GM10266 (cell line): ENCODE measurements around the gene BCO2.

ENCODE experiments used
- DNase-seq: peaks from one replicate; pipeline ENCODE4 v3.0.0; 2012; ENCODE audit errors: extremely low spot score
- TF ChIP-seq, protein P1 (sequence below): IDR thresholded peaks from 2 replicates; pipeline ENCODE4 v1.5.1; 2012; ENCODE audit warnings: mild to moderate bottlenecking, low read depth; ENCODE audit not compliant: control insufficient read depth, insufficient read depth; ENCODE audit errors: missing control alignments

Gene BCO2

DNA sequence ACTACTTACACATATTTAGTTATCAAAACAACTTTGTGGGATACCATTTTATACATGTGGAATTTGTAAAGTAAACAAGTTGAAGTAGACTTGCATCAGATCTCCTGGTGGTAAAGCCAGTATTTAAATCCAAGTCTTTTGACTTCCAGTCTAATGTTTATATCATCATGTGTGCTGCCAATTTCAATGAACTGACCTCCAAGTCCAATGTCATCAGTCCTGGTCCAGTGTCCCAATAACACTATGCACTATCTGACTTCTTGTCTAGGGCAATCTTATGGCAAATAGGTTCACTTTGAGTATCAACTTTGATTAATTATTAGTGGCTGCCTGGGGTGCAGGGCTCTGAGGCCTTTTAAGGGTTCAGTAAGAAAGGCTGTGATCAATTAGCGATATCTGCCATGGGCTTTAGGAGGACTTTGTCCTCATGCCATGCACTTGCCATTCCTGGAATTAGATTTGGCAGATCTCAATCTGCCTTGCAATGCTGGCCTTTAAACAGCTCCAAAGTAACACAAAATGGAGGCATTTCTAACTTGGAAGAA lies 41.3 kb downstream of the BCO2 start:
- DNase-seq, result no peak
- TF ChIP-seq, protein P1, sequence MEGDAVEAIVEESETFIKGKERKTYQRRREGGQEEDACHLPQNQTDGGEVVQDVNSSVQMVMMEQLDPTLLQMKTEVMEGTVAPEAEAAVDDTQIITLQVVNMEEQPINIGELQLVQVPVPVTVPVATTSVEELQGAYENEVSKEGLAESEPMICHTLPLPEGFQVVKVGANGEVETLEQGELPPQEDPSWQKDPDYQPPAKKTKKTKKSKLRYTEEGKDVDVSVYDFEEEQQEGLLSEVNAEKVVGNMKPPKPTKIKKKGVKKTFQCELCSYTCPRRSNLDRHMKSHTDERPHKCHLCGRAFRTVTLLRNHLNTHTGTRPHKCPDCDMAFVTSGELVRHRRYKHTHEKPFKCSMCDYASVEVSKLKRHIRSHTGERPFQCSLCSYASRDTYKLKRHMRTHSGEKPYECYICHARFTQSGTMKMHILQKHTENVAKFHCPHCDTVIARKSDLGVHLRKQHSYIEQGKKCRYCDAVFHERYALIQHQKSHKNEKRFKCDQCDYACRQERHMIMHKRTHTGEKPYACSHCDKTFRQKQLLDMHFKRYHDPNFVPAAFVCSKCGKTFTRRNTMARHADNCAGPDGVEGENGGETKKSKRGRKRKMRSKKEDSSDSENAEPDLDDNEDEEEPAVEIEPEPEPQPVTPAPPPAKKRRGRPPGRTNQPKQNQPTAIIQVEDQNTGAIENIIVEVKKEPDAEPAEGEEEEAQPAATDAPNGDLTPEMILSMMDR, result no peak

DNA sequence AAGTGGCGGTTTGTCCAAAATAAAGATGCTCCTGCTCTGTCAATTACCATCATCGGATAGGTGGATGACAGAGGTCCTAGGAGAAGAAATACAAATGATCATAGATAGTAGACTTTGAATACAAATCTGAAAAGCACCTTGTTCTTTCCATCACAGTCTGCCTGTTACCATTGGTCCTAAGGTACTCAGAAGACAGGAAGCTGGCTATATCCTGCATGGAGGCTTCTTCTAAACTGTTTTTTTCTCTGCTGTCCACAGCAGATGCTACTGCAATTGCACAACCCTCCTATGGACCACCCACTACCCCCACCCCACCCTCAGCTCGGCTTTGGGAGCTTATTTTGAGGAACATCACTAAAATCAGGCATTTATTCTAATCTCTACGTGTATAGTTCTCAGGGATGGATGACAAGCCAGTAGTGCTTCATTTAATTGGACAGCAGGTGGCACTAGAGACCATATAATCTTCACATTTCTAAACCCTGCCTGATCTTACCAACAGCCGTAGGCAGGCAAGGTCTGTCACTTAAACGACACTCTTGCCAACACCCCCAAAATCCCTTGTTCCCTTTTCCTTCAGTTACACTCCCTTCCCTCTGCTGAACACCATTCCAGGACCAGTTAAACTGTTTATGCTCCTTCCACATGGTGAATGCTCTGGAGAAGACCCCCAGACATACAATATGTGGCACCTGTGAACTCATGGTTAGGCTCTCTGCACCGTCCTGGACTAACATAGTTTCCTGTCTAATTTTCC lies 44.3 kb downstream of the BCO2 start:
- TF ChIP-seq, protein P1, result peak; percentile 87

DNA sequence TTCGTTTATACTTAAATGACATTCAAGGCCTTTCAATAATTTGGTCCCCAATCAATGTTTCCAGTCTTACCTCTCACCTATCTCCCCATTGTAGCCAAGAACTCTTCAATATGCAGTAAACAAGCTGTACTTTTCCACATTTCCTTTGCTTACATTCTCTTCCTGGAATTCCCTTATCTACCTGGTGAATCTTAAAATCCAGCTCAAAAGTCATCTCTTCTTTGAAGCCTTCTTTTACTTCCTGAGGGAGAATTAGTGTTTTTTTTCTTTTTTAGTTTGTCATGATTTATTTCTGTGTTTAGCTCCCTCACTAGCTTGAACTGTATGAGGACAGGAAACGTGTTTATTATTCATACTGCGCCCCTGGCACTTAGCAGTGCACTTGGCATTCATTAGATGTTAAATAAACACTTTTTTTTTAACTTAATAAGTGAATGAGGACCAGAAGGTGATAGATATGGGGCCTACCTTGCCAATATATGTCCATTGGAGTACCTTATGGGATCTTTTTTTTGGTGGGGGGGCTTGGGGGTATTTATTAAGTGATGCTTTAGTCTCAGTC lies 46.0 kb downstream of the BCO2 start:
- TF ChIP-seq, protein P1, result no peak
- no peak for DNase-seq

More for the DNA sequence above, 44.3 kb downstream of the BCO2 start:
- peak; percentile 72 for DNase-seq

DNA sequence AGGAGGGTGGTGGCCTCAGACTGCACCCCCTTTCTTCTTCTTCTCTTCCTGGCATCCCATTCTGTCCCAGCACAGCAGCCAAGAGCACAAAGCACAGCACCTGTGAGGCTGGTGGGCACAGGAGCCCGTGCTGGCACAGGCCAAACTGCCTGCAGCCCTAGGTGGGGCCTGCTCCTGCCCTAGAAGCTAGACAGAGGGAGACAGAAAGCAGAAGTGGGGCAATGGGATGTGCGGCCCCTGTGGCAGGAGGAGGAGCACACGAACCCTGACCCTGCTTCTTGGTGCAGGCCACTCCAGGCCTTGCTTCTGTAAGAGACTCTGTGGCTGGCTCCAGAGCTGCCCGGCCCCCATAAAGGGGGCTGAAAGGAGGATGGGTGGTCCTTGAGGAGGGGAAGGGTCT lies 47.0 kb downstream of the BCO2 start:
- DNase-seq, result no peak

DNA sequence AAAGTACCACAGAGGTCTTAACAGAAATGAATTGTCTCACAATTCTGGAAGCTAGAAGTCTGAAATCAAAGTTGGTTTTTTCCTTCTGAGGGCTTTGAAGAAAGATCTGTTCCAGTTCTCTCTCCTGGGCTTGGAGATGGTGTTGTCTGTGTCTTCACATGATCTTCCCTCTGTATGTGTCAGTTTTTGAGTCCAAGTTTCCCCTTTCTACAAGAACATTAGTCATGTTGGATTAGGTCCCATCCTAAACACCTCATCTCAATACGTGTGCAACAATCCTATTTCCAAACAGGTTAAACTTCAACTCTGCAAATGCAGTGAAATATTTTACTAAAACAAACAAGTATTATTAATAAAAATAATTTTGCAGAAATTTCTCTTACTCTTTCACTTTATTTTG lies 47.8 kb downstream of the BCO2 start:
- DNase-seq, result no peak
- TF ChIP-seq, protein P1, result no peak

More for the DNA sequence above, 47.0 kb downstream of the BCO2 start:
- TF ChIP-seq, protein P1, result no peak

DNA sequence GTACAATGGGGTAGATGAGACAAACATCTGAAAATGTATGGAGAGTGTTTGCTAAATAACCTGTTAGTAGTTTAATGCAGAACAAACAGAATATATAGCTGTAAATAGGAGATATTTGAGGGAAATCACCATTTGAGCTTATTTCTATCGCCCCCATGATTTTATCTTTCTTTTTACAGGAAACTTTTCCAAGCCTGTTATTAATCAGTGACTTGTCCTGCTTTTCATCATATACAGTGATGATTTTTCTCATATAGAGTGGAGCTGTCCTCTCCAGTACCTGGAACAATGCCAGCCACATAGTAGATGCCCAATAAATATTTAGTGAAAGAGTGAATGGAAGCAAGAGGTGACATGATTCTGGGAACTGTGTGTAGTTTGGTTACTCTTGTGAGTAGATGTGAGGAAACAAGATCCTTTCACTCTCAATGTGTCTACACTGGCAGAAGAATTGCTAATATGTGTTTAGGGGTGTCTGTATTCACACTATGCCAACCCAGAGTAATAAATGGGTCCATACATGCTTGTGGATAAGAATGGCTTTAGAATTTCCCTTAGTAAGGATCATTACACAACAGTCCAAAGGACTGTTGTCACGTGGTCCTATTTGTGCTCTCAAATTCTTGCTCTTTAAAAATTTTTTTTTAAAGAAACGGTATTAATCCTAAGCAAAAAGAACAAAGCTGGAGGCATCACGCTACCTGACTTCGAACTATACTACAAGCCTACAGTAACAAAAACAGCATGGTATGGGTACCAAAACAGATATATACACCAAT lies 48.6 kb downstream of the BCO2 start:
- DNase-seq, result no peak
- TF ChIP-seq, protein P1, result no peak
